Fibroblast of pulmonary artery (primary cell): ENCODE results near the gene IQCN.

ENCODE experiments used
- DNase-seq: peaks from one replicate; pipeline ENCODE4 v3.0.0-alpha.2; 2010; ENCODE audit warnings: low read depth
- H3K4me3 ChIP-seq: replicated peaks from 2 replicates; pipeline ENCODE4 v1.5.1; 2011; ENCODE audit warnings: low read depth, mild to moderate bottlenecking, control low read depth, low read length, moderate library complexity
- CTCF ChIP-seq: IDR thresholded peaks from 2 replicates; pipeline ENCODE4 v1.5.1; 2011; ENCODE audit warnings: mild to moderate bottlenecking, control low read depth, low read length, inconsistent platforms; ENCODE audit errors: missing control alignments

Gene IQCN

DNA sequence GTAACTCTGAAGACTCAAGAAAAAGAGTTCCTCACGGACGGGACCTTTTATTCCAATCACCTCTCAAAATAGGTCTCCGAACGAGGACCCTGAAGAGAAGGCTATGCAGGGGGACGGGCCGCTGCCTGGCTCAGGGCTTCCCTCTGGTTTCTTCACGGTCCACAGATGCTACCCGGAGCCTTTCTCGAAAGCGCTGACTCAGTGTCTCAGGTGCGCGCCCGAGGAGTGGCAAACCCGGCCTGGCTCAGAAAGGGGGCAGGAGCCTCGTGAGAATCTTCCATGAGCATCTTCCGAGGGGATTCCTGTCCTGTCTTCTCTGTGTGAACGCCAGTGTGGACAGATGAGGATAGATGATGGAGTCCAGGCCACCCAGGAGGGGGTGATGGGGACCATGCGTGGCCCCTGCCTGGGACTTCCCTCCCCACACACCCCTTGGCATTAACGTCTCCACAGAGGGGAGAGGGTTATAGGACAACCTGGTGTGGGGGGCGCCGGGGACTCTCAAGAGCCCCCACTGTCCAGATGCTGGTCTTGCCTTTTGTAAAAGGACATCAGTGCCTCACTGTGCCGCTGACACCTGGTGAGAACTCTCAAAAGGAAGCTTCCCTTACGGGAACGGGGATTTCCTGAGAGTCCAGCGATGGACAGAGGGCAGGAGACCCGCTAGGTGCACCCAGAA, 32.1 kb upstream of the IQCN start:
- DNase-seq, result no peak
- H3K4me3 ChIP-seq, result no peak overlapping the region
- no peak for TF ChIP-seq CTCF

DNA sequence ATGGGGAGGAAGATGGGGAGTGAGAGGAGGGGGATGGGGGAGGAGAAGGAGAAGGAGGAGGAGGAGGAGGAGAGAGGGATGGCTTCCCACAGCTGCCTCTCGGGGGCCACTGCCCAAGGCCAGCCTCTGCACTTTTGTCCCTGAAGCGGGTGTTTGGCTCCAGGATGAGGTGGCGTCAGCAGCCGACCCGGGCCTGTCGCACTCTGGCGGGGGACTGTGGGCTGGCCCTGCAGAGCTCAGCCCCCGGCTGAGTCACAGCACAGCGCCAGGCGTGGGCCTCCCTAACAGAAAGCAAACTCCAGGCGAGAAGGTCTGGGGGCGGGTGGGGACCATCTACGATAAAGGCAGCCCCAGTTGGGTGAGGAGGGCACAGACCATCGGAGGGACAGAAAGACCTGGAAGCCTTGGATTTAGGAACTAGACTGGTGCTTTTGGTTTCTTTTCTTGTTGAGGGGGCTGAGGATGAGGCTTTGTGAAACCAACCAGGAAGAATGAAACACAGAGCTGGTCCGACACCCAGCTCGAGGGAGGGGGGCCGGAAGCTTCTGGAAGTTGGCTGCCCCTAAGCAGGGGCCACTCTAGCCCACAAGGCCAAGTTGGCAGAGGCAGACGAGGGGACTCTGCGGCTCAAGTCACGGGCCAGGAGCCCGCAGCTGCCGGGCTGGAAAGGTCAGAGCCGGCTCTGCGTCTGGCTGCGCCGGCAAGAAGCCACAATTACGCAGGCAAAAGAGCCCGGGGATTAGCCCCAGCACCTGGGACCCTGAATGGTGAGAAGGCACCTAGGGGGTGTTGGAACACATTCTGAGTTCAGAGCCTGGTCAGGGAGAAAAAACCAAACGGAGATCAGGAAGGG, 30.4 kb upstream of the IQCN start:
- H3K4me3 ChIP-seq, result peak overlapping the region; percentile 46
- no peak for TF ChIP-seq CTCF
- peak; percentile 78 for DNase-seq

GRCh38 chr19:18304208-18304457, 29.9 kb upstream of the IQCN start:
- no peak for TF ChIP-seq CTCF
- H3K4me3 ChIP-seq, result peak overlapping the region; percentile 46
- DNase-seq, result no peak

- no peak for DNase-seq
- no peak for TF ChIP-seq CTCF
- no peak overlapping the region for H3K4me3 ChIP-seq
These were observed 27.5 kb upstream of the IQCN start for GRCh38 chr19:18301718-18302111.

- H3K4me3 ChIP-seq, result no peak overlapping the region
- no peak for TF ChIP-seq CTCF
- DNase-seq, result peak; percentile 55
These were observed 26.9 kb upstream of the IQCN start for GRCh38 chr19:18300930-18301717.

- no peak overlapping the region for H3K4me3 ChIP-seq
- TF ChIP-seq CTCF, result no peak
- DNase-seq, result no peak
These were observed 25.4 kb upstream of the IQCN start for GRCh38 chr19:18299654-18300053.
